Measurements from ENCODE around the gene APC. TPM values are rescaled to one million over a fixed set of nuclear protein-coding genes. Genes with fewer than 3 reads are reported as not detected.

Gene APC
- total and polyA plus RNA-seq, 12 donors, result 2.5 to 78.8 (median 37.1) TPM

DNA sequence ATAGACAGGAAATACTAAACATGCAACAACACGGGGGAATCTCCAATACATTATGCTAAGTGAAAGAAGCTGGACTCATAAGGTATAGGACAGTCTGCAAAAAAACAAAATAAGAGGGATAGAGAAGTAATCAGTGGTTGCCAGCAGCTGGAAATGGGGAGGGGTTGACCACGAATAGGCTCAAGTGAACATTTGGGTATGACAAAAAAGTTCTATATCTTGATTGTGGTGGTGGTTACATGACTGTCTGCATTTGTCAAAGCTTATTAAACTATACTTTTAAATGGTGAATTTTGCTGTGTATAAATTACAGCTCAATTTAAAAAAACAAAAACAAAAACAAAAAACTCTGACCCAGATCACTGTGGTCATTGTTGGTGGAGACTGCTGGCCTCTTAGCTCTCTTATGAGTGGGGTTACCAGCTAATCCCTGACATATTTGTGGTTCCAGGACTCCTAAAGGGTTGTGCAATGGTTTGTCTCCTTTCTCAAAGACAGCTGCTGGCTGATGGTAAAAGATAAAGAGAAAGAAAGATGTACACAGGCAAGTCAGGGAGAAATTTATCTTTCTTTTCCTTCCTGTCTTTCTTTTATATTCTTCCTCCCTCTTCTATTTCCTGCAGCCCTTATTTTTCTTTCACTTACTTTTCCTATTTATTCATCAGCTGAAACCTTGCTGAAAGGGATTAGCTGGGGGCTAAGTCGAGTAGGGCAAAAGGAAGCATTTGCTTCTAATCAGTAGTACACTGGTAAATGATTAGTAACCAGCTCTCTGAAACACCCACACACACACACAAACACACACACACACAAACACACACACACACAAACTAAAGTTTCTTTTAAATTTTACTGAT lies 42.6 kb upstream of the APC start:
- Histone ChIP-seq H3K36me3 (replicated peaks in 1 of 2) (no peaks in the 10 kb centered on the region), H3K4me3 (no peak overlapping the region), H3K4me1 (replicated peaks in 1 of 2) (peaks cover 4 to 5% of the 10 kb centered on the region in 2 donors), H3K9me3 (replicated peaks in 1 of 3) (no peaks in the 10 kb centered on the region), H3K27ac (no peak overlapping the region), H3K27me3 (no peaks in the 10 kb centered on the region)
- 73 to 76% (median 75%) methylated on average over 3 of the region's 3 CpGs for WGBS, 4 donors
- intact Hi-C loops (cut with DNase I), result loop anchor here in 1 of 2 donors (10.0 kb wide), 1 partner anchor 60 kb away; no protein-coding TSS in a partner anchor
- no peak for DNase-seq
- TF ChIP-seq POLR2A (IDR thresholded peaks at IDR 0.05), result no peak
- TF ChIP-seq, protein P1, sequence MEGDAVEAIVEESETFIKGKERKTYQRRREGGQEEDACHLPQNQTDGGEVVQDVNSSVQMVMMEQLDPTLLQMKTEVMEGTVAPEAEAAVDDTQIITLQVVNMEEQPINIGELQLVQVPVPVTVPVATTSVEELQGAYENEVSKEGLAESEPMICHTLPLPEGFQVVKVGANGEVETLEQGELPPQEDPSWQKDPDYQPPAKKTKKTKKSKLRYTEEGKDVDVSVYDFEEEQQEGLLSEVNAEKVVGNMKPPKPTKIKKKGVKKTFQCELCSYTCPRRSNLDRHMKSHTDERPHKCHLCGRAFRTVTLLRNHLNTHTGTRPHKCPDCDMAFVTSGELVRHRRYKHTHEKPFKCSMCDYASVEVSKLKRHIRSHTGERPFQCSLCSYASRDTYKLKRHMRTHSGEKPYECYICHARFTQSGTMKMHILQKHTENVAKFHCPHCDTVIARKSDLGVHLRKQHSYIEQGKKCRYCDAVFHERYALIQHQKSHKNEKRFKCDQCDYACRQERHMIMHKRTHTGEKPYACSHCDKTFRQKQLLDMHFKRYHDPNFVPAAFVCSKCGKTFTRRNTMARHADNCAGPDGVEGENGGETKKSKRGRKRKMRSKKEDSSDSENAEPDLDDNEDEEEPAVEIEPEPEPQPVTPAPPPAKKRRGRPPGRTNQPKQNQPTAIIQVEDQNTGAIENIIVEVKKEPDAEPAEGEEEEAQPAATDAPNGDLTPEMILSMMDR (IDR thresholded peaks at IDR 0.05), result no peak

DNA sequence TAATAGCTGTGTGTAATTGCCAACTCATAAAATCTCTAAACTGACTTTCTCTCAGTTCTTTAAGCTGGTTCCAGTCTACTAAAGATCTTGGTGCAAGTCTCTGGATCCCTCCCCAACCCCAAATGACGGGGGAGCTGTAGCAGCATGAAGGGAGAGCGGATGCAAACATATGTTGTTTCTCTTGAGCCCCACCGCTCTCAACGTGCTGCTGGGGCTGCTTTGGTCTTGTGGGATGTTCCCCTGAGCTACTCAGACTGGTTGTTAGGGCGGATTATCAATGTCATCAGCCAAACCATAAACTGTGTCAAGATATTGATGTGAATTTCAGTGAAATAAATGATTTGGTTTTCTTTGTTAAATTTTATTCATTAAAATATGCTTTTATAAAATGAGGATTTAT lies 40.9 kb upstream of the APC start:
- H3K36me3 ChIP-seq (replicated peaks in 1 of 2), result no peaks in the 10 kb centered on the region
- no peaks in the 10 kb centered on the region for H3K27me3 ChIP-seq
- 61 to 85% (median 76%) methylated on average over 5 of the region's 5 CpGs for WGBS, 4 donors
- no peak for DNase-seq
- peaks cover 3 to 5% of the 10 kb centered on the region in 2 donors for H3K4me1 ChIP-seq (replicated peaks in 1 of 2)
- H3K27ac ChIP-seq, result no peak overlapping the region
- no peak overlapping the region for H3K4me3 ChIP-seq
- intact Hi-C loops (cut with DNase I), result loop anchor here in 1 of 2 donors (10.0 kb wide), 1 partner anchor 58 kb away; no protein-coding TSS in a partner anchor
- no peaks in the 10 kb centered on the region for H3K9me3 ChIP-seq (replicated peaks in 1 of 3)
- TF ChIP-seq, protein P1 (IDR thresholded peaks at IDR 0.05), result no peak
- no peak for TF ChIP-seq POLR2A (IDR thresholded peaks at IDR 0.05)

DNA sequence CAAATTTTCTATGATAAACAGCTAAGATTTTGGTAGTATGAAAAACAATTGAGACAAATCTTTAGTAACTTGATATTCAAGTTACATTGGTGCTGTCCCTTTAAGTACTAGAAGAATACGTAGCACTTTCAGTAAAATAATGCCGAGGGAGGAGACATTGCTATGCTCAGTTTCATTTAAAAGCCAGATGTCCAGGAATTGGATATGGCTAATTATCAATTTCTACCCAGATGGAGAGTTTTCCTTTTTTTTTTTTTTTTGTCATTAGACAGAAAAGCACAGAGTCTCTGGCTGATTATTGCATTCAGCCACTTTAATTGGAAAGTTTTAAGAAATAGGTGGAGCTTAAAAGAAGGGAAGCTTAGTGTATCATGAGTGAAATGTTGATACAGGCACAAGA lies 40.4 kb upstream of the APC start:
- 11 to 24% (median 21%) methylated on average over 2 of the region's 2 CpGs for WGBS, 4 donors
- H3K4me1 ChIP-seq (replicated peaks in 1 of 2), result peaks cover 3 to 5% of the 10 kb centered on the region in 2 donors
- H3K36me3 ChIP-seq (replicated peaks in 1 of 2), result no peaks in the 10 kb centered on the region
- TF ChIP-seq POLR2A (IDR thresholded peaks at IDR 0.05), result no peak
- TF ChIP-seq, protein P1 (IDR thresholded peaks at IDR 0.05), result no peak
- peak overlapping the region in 1 of 5 donors; percentile 43 for H3K27ac ChIP-seq
- no peaks in the 10 kb centered on the region for H3K27me3 ChIP-seq
- H3K4me3 ChIP-seq, result peak overlapping the region in 1 of 4 donors; percentile 21
- DNase-seq, result no peak
- no peaks in the 10 kb centered on the region for H3K9me3 ChIP-seq (replicated peaks in 1 of 3)
- intact Hi-C loops (cut with DNase I), result loop anchor here in 1 of 2 donors (10.0 kb wide), 1 partner anchor 57 kb away; no protein-coding TSS in a partner anchor

DNA sequence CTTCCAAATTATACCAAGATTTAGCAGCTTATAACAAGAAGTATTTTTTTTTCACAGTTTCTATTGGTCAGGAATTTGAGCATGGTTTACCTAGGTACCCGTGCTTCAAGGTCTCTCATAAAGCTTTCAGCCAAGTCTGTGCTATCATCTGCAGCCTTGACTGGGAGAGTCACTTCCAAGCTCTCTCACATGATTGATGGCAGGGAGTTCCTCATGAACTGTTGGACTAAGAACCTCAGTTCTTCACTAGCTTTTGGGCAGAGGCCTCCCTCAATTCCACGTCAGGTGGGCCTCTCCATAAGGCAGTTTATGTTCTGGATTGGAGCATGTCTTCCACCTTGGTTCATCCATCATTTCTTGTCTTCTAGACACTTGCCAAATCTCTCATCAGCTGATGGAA lies 39.9 kb upstream of the APC start:
- Histone ChIP-seq H3K4me3 (peak overlapping the region in 1 of 4 donors; percentile 21), H3K27ac (peak overlapping the region in 1 of 5 donors; percentile 43), H3K27me3 (no peaks in the 10 kb centered on the region), H3K9me3 (replicated peaks in 1 of 3) (no peaks in the 10 kb centered on the region), H3K36me3 (replicated peaks in 1 of 2) (no peaks in the 10 kb centered on the region), H3K4me1 (replicated peaks in 1 of 2) (peaks cover 3 to 5% of the 10 kb centered on the region in 2 donors)
- whole genome bisulfite sequencing, 4 donors, result 34 to 49% (median 42%) methylated on average over 2 of the region's 2 CpGs
- DNase-seq, result peak in 5 of 7 donors; percentile 18 to 52 (median 34)
- intact Hi-C loops (cut with DNase I), result loop anchor here in 1 of 2 donors (10.0 kb wide), 1 partner anchor 57 kb away; no protein-coding TSS in a partner anchor
- TF ChIP-seq, protein P1 (IDR thresholded peaks at IDR 0.05), result no peak
- no peak for TF ChIP-seq POLR2A (IDR thresholded peaks at IDR 0.05)
